Erythroblast (primary cell): Measurements from ENCODE around the gene ERBB4.

ENCODE experiments used
- GATA1 ChIP-seq: IDR thresholded peaks from 2 replicates; pipeline ENCODE4 v1.6.1; 2011; ENCODE audit warnings: low read depth, mild to moderate bottlenecking, control low read depth, low read length, moderate library complexity
- POLR2A ChIP-seq: IDR thresholded peaks from 2 replicates; pipeline ENCODE4 v1.6.1; 2011; ENCODE audit warnings: mild to moderate bottlenecking, low read length

DNA sequence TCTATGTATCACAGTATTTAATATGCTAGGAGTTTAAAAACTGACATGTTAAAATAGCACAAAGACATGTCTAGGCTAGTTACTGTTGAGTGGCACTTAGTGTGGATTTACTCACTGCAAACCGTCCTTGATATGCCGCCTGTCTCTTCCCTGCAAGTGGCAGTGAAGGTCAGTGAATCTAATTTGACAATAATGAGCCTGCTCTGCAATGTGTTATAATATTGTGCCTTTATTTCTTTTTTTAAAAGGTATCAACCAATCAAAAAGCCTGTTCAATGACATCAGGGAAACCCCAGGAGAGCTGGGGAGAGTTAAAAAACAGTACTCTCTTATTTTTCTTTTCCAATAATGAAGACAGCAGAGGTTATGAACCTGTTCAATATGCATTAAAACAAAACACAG lies 384.1 kb downstream of the ERBB4 start:
- no peak for TF ChIP-seq POLR2A
- TF ChIP-seq GATA1 = no peak
